BE2C (cell line): Measurements from ENCODE around the gene CD101.

ENCODE experiments used
- DNase-seq: peaks from one replicate; pipeline ENCODE4 v3.0.0-alpha.2; 2020
- H3K27me3 ChIP-seq: fragments of 250-450 bp; sonication (Bioruptor Pico); 2 replicates; pipeline ENCODE4 v1.5.1; 2020; ENCODE audit warnings: mild to moderate bottlenecking
- H3K36me3 ChIP-seq: fragments of 250-450 bp; sonication (Bioruptor Pico); 2 replicates; pipeline ENCODE4 v1.5.1; 2020; ENCODE audit warnings: mild to moderate bottlenecking
- H3K4me1 ChIP-seq: fragments of 250-450 bp; sonication (Bioruptor Pico); 2 replicates; pipeline ENCODE4 v1.5.1; 2020
- H3K4me3 ChIP-seq: 2 replicates; pipeline ENCODE4 v1.5.1; 2011; ENCODE audit warnings: low read depth, low read length
- H3K9me3 ChIP-seq: fragments of 250-450 bp; sonication (Bioruptor Pico); 2 replicates; pipeline ENCODE4 v1.5.1; 2020
- TF ChIP-seq, protein P1 (sequence below): IDR thresholded peaks from 2 replicates; pipeline ENCODE4 v1.5.1; 2012; ENCODE audit warnings: mild to moderate bottlenecking, low read depth, low read length

CD101 gene

DNA sequence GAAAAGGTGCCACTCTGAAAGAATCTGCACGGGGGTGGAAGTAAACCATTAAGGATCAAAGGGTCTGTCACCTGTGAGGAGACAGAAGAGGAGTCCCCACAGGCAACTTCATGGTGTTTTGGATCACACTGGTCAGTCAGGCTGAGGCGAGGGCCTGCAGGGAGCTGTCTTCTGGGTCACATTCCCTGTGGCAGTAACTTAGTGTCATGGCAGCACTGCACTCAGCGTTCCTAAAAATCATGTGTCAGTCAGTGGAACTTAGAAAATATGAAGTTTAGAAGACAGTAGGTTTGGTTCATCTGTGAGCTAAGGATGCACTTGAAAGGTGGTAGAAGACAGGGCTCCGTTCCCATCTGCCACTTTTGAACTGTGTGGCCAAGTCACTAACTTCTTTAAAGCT is 43.5 kb upstream of the CD101 start:
- Histone ChIP-seq H3K9me3 (no peaks in the 10 kb centered on the region), H3K36me3 (no peaks in the 10 kb centered on the region), H3K4me3 (no peak overlapping the region), H3K27me3 (no peaks in the 10 kb centered on the region), H3K4me1 (no peaks in the 10 kb centered on the region)
- no peak for DNase-seq
- TF ChIP-seq, protein P1, sequence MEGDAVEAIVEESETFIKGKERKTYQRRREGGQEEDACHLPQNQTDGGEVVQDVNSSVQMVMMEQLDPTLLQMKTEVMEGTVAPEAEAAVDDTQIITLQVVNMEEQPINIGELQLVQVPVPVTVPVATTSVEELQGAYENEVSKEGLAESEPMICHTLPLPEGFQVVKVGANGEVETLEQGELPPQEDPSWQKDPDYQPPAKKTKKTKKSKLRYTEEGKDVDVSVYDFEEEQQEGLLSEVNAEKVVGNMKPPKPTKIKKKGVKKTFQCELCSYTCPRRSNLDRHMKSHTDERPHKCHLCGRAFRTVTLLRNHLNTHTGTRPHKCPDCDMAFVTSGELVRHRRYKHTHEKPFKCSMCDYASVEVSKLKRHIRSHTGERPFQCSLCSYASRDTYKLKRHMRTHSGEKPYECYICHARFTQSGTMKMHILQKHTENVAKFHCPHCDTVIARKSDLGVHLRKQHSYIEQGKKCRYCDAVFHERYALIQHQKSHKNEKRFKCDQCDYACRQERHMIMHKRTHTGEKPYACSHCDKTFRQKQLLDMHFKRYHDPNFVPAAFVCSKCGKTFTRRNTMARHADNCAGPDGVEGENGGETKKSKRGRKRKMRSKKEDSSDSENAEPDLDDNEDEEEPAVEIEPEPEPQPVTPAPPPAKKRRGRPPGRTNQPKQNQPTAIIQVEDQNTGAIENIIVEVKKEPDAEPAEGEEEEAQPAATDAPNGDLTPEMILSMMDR, result no peak

DNA sequence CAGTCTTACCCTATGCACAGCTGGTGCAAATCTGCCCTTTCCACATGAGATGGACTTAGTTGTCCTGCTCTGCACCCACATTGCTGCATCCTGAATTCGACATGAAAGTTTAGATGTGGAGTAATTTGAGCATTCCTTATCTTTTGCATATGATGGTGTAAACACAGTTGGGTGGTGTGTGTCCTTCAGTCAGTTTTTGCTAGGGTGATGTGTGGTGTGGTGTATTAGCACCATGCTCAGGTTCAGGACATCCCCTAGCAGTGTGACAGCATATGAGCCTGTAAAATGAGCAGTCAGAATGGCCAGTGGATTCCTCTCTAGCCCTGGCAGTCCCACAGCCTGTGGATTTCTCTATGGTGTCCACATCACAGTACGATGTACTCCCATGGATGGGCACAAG is 42.6 kb upstream of the CD101 start:
- Histone ChIP-seq H3K36me3 (no peaks in the 10 kb centered on the region), H3K4me1 (no peaks in the 10 kb centered on the region), H3K9me3 (no peaks in the 10 kb centered on the region), H3K27me3 (no peaks in the 10 kb centered on the region), H3K4me3 (no peak overlapping the region)
- DNase-seq, result no peak
- TF ChIP-seq, protein P1, result no peak

- no peaks in the 10 kb centered on the region for H3K27me3 ChIP-seq
- TF ChIP-seq, protein P1, result no peak
- no peaks in the 10 kb centered on the region for H3K9me3 ChIP-seq
- no peak overlapping the region for H3K4me3 ChIP-seq
- no peak for DNase-seq
- H3K36me3 ChIP-seq, result no peaks in the 10 kb centered on the region; the same call in 1 of the 2 replicates
- no peaks in the 10 kb centered on the region for H3K4me1 ChIP-seq
These were observed 40.0 kb upstream of the CD101 start for GRCh38 chr1:116961606-116962005.

DNA sequence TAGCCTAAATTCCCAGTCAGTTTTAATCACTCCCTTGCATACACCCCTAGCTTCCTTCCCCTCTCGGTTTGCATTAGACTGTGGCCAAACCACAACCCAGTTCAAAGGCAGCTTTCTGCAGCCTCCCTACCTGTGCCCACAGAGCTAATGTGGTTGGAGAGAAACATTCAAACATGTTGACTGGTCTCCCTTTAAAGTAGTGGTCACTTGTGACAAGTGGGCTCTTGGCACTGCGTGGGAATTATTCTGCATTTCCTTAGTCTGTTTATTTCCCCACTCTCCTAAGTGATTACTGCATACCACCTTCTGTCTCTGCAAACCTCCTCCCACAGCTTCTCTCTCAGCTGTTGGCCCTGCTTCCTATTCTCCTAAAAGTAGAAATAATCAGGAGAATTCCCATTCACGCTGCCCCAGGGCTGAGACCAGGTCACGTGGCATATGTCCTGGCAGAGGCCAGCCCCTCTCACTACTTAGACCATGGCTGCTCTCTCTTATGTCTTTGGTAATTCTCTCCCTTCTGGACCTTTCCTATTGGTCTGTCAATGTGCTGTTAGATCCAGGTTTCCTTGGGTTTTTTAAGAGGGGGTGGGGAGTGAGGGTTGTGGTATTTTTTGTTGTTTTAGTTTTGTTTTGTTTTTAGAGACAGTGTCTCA is 38.4 kb upstream of the CD101 start:
- H3K4me1 ChIP-seq, result no peaks in the 10 kb centered on the region
- H3K36me3 ChIP-seq, result no peaks in the 10 kb centered on the region; the same call in 1 of the 2 replicates
- H3K9me3 ChIP-seq, result no peaks in the 10 kb centered on the region
- H3K27me3 ChIP-seq, result no peaks in the 10 kb centered on the region
- H3K4me3 ChIP-seq, result no peak overlapping the region
- DNase-seq, result no peak
- TF ChIP-seq, protein P1, result no peak

- TF ChIP-seq, protein P1, result no peak
- Histone ChIP-seq H3K4me1 (no peaks in the 10 kb centered on the region), H3K4me3 (no peak overlapping the region), H3K36me3 (no peaks in the 10 kb centered on the region; the same call in 1 of the 2 replicates), H3K27me3 (no peaks in the 10 kb centered on the region), H3K9me3 (no peaks in the 10 kb centered on the region)
- no peak for DNase-seq
These were observed 34.8 kb upstream of the CD101 start for GRCh38 chr1:116966791-116967190.

GRCh38 chr1:116968724-116969123 is 32.8 kb upstream of the CD101 start:
- no peak for DNase-seq
- H3K27me3 ChIP-seq, result no peaks in the 10 kb centered on the region
- H3K9me3 ChIP-seq, result no peaks in the 10 kb centered on the region
- H3K4me3 ChIP-seq, result no peak overlapping the region
- H3K36me3 ChIP-seq, result no peaks in the 10 kb centered on the region; the same call in 1 of the 2 replicates
- no peaks in the 10 kb centered on the region for H3K4me1 ChIP-seq
- TF ChIP-seq, protein P1, result no peak
